Stimulated activated CD4-positive, alpha-beta T cell treated with anti-CD3 and anti-CD28 coated beads, Interleukin-15, amount 100 ng/mL, for 1 hour (primary cell): Measurements from ENCODE around the gene LRRC2.
"Not testable (repeated sequence)": the region's sequence is repeated elsewhere in the genome, so short reads cannot be mapped to it uniquely, and the experiment has no call there.

ENCODE experiments used
- DNase-seq, 2 donors: peaks; one replicate each; pipeline ENCODE4 v3.0.0-alpha.2; 2020; ENCODE audit warnings: low read depth in 1 of 2, low spot score in 1 of 2

The LRRC2 gene

DNA sequence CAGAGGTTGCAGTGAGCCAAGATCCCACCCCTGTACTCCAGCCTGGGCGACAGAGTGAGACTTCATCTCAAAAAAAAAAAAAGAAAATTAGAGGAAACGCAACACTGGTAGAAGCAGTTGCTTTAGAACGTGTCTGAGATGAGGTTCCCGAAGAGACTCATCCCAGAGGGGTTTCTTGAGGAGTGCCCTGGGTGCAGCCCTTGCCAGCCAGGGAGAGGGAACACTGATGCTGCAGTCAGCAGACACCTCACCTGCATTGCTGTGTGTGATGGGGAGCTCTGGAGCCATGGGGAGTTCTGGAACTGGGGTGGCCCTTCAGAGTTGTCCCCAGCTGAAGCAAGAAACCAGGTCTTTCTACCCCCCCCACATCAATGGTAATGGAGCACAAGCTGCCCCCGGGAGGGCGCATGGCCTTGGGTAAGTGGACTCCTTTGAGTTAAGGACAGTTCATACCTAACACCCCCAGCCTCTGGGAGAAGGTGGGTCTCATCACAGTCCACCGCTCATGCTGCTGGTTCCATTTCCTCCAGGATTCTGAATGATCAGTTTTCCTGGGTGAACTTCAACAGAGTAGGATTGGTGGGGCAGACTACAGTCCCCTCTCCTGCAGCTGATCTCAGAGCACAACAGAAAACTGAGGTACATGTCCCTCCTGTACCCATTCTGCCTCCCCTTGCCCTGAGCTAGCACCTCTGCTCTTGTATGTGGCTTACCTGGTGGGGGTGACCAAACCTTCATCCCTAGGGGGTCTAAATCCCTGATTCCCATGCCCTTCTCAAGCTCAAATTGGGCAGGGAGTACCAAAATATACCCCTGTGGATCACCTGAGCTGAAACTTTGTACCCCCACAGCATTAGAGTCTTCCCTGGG, 18.7 kb upstream of the LRRC2 start:
- DNase-seq, result no peak

DNA sequence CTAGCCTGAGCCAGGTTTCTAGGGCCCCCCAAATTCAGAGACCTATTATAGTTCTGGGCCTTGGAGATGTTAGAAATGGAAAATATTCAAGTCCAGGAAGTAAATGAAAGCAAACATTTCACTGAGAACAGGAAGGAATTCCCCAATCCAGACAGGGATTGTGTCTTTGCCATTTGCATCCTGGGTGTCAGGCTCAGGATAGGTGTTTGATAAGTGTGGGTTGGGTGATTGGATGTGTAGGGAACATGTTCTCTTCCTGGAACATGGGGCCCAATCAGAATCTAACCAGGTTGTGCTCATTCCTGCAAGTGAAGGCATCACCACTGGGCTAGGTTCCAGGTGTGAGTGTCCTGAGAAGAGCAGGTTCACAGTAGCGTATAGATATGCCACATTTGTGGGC, 14.6 kb upstream of the LRRC2 start:
- DNase-seq, result no peak

DNA sequence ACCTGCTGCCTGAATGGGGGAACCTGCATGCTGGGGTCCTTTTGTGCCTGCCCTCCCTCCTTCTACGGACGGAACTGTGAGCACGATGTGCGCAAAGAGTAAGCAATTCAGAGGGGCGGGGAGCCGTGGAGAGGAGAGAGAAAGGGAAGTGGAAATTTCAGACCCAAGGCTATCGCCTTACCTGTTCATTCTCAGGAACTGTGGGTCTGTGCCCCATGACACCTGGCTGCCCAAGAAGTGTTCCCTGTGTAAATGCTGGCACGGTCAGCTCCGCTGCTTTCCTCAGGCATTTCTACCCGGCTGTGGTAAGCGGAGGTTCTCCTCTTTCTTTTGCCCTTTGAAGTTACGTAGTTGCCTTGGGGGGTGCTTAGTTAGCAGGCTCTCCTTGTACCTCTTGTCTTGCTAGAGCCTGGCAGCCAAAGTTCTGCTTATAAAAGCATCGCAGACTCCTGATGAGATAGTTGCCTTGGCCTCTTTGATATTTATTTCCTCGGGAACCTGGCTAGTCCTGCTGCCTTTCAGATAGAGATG, 13.7 kb upstream of the LRRC2 start:
- DNase-seq, result no peak

DNA sequence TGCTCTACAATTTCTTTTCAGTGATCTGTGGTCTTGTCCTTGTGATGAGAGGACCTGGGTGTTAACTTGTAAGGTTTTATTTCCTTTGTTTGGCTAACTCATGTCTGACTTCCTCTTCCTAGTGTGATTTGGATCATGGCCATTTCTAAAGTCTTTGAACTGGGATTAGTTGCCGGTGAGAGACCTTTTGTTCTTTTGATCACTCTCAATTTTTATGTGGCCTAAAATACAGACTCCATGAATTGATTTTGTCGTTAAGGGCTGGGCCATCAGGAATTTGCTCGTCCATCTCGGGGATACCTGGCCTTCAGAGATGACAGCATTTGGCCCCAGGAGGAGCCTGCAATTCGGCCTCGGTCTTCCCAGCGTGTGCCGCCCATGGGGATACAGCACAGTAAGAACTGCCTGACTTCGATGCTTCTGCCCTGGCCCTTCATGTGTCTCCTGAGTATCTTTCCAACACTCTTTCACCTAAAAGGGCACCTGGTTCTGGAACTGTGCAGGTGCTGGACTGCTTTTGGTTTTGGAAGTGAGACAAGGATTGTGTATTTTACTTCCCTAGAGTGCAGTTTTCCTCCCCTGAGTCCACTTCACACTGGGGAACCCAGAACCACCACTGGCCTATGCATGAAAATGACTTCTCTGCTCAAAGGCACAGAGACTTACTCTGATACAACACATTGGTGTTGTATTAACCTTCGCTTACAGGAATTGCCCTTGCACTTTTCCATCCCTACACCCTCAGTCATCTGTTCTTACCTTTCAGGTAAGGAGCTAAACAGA, 13.1 kb upstream of the LRRC2 start:
- no peak for DNase-seq

DNA sequence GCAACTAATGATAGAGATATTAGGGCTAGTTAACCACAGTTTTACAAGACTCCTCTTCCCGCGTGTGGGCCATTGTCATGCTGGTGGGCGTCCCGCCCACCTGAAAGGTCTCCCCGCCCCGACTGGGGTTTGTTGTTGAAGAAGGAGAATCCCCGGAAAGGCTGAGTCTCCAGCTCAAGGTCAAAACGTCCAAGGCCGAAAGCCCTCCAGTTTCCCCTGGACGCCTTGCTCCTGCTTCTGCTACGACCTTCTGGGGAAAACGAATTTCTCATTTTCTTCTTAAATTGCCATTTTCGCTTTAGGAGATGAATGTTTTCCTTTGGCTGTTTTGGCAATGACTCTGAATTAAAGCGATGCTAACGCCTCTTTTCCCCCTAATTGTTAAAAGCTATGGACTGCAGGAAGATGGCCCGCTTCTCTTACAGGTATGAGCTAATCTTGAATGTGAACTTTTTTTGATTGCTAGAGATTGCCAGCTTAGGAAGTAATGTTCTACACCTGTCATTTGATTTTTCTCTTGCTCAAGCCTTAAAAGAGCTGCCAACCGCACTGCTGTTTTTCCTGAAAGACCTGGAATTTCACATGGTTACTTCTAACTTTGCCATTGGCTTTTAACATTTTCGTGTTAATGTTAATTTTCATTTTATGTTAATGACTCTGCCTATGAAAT, 11.6 kb upstream of the LRRC2 start:
- not testable (repeated sequence) for DNase-seq

DNA sequence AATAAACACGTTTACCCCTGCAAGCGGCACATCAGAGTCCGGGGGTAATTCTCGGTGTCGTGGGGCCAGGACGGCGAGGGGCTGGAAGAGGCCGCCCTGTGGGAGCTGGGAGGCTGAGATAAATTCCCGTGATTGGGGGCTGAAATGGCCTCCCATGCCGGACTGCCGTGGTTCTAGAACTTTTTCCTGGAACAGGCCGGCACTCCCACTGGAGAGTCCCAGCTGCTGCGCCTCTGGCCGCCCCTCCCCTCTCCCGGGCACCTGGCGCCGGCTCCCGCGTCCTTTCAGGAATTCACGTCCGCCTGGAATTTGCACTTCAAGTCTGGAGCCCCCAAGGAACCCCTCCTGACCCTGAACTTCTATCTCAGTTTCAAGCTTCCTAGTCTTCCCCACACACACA, 10.8 kb upstream of the LRRC2 start:
- no peak for DNase-seq

DNA sequence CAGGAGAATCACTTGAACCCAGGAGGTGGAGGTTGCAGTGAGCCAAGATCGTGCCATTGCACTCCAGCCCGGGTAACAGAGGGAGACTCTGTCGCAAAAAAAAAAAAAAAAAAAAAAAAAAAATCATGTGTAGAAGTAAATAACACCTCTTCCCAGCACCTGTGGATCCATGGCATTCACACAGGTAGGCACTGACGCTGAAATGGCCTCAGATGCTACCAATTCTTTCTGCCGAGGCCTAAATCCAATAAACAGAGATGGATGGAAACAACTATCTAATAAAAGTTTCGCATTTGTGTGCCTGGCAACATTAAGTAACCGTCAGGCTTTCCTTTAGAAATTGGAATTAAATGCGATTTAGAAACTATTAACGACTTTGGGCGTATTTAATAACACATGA, 10.3 kb upstream of the LRRC2 start:
- DNase-seq, result no peak

DNA sequence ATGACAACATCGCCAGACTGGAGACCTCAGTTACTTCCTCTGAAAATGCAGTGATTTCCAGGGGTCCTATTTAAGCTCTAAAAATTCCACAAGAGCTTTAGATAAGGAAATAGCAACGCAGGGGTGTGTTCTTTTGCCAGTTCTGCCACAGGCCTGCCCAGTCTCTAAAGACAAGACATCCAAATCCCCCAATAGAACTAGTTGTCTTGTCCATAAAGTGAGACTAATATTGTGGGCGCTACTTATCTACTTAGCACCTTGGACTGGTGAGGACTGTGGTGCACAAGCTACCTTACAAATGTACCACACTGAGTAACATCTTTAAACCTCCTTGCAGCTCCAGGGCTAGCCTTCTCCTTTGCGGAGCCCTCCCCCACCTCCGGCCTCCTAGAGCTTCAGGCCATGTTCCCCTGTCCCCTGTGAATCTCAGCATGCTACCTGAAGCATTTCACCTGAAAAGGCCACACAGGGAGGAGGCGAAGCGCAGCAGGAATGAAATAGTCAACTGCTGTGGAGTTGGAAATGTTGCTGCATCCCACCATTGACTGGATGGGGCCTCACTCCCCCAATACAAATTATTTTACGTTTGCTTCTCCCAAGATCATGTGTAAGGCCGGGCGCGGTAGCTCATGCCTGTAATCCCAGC, 9.6 kb upstream of the LRRC2 start:
- DNase-seq, result no peak

DNA sequence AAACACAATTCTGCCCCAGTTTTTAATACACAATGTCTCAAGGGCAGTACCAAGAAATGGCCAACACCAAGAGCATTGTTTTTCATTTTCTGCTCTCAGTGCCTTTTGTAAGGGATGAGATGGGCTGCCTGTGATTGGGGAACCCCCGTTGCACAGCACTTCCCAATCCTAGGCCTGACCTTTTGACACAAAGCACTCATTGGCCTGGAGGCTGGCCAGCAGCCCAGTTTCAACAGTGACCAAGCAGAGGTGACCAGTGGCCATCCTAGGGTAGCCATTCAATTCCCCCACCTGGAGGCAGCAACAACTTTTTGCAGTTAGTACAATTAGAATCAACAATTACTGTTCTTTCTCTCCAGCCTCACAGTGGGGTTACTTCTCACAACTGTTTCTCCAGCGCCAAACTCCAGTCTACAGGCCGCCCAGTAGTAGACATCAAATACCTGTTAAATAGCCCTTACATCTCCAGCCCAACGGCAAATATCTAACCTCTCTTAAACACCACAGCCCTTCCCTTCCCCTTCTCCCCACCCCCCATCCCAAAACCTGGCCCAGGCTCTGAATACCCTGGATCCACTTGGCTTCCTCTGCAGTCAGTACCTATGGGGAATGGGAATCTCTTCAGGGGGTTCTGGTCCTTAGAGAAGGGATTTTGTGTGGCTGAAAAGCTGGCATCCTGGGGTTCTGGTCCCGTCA, 8.9 kb upstream of the LRRC2 start:
- DNase-seq, result no peak

DNA sequence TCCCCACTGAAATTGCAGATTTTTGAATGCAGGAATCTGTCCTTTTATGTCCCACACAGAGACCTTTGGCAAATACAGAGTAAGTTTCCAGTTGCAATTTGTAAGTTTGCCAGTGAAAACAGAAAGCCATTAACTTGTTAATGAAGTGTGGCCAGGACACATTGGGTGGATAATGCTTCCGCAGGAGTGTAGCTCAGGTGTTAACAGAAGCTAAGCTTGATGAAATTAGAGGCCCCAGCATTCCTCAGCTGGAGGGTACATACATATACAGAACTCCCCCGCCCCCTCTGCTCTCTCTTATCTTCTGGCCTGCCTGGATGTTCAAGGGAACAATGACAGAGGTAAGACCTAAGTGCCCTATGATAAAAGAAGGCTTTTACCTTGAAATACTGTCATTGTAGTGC, 8.1 kb upstream of the LRRC2 start:
- DNase-seq, result no peak

DNA sequence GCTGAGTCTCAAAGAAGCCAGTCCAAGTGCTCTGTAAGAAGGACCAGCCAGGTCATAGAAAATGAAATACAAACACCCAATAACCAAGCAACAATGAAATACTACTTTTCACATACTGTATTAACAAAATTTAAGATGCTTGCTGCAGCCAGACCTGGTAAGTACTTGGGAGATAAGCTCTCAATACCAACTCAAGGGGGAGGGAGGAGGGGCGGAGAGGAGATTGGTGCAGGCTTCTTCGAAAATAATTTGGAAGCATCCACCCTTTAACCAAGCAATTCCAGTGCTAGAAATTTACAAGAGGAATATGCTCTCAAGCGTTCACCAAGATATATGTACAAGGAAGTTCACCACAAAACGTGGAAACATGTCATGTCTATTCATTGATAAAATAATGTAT, 7.6 kb upstream of the LRRC2 start:
- no peak for DNase-seq

DNA sequence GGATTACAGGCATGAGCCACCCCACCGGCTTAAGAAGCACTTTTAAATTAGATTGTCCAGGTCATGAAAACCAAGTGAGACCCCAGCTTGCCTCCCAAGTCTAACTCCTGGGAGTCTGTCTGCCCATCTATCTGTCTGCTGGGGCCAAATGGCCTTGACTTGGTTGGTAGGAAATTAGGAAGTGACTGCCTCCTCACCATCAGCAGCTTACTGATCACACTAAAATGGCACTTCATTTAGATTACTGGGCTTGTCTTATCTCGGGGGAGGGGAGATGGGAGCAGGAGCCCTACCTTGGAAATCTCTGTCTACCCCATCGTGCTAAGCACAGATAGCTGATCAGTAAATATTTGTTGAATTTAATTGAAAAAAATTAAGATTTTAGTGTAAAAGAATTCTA, 5.6 kb upstream of the LRRC2 start:
- DNase-seq, result no peak

DNA sequence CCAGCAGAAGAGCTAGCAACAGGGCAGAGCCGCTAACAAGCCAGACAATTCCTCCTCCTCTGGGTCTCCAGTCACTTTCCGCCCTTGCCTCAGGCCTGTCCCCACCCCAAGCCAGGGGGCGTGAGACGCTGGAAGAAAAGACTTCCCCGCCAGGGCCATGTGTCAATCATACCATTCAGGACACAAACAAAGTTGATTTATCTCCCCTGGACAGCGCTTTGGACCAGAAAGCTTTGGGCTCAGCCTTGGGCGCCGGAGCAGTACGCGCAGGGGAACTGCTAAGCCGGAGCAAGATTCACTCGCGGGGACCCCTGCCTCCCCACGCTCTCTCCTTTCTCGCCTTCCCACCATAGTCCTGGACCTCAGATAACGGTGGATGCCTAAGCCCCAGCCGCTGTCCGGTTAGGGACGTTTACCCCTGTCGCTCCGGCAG, 479 bp downstream of the LRRC2 start:
- DNase-seq, result no peak

DNA sequence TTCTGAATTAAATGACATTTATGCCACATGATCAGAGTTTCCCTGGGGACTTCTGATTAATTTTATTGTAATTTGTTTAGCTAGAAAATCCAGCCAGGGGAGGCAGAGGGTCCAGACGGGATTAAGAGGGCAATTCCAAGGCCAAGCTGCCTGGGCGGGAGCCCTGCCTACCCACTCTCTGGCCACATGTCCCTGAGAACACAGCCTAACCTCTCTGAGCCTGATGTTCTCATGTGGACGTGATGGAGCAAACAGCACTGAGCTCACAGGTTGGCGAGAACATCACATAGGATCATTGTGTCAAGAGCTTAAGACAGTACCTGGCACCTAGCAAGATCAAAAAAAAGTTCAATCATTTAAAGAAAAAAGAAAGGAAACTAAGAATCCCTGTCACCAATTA, 1.0 kb downstream of the LRRC2 start:
- DNase-seq, result no peak

DNA sequence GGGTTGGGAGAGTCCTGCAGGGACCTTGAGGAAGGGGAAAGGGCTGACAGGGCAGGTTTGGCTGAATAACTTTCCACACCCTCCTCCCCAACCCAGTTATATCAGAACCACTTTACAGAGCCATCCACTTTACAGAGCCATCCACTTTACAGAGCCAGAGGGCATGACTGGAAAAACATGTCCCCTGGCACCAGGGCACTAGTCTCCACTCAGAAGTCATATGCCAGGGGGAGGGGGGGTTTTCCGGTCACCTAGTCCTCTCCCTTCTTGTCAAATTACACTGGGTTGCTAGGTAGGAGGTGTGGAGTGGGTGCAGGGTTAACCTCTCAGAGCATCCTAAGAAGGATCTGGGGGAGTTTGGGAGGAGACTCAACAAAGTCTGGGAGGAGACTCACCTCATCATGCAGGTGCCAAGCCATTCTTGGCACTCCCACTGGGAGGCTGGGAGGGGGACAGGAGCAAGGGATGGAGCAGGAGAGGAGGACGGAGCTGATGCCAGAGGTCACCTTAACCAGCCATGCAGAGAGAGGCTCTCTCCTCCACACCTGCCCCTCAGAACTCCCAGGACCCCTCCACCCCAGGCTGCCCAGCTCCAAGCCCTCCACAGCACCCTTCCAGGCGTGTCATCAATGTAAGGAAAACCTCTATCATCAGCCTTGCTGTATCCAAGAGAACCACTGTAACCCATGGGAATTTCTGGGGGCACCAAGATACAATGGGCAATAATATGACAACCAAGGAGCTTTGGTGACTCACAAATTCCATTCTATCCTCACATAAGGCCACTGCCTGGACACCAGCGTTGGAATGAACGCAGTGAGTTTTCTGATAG, 1.7 kb downstream of the LRRC2 start:
- no peak for DNase-seq

DNA sequence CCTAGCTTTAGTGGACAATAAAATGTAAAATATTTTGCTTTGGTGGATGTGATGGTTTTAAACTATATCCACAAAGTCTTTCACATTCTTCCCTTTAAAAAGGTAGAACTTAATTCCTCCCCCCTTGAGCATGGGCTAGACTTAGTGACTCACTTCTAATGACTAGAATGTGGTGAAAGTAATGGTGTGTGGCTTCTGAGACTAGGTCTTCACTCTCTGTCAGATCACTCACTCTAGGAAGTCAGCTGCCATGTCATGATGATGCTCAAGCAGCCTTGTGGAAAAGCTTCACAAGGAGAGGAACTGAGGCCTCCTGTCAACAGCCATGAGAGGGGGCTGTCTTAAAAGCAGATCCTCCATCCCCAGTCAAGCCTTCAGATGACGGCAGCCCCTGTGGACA, 4.2 kb downstream of the LRRC2 start:
- DNase-seq, result no peak

DNA sequence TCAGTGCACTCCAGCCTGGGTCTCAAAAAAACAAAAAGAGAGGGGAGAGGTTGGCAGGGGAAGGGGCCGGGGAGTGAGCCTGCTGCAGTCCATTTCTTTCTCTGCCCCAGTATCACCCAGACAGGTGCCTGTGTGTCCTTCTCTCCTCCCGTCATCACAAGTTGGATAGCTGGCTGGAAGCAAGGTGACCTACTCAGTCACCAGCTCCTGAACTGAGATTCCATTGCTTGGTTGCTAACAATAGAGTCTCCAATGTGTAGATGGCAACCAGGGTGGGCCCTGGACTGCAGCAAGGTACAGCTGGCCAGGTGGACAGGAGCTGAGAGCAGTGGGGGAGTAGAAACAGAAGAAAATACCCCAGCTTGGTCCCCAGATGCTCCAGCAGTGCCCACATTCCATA, 4.6 kb downstream of the LRRC2 start:
- DNase-seq, result no peak

DNA sequence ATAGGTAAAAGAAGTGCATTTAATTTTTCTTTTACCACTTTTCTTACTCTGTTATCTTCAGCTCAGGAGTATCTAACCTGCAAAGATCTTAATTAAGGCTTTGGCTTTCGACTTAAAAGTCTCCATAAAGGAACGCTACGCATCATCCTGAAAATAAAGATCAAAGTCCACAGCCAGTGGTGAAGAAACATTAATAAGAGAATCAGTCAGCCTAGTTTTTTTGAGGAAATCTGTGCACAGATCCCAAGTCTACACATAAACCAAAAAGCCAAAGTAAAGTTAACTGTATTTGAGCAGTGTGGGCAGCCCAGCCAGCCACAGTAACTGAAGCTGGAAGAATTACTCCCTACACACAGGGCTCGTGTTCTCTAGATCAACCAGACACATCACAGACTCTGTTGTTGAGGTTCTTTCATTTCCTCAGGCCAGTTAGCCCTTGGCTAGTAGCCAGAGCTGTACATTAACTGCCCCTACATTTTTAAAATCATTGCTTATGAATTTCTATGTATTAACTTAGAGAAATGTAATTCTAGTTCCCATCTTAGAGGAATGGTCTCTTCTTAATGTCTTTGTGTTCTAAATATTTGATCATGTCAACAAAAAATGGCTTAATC, 6.9 kb downstream of the LRRC2 start:
- DNase-seq, result no peak
